Loucy (cell line): Measurements from ENCODE around the gene SFTA2.

ENCODE experiments used
- H2AFZ ChIP-seq: fragments of 200-600 bp; sonication (generic); 2 replicates; pipeline ENCODE4 v1.6.0; 2016; ENCODE audit warnings: antibody characterized with exemption, mild to moderate bottlenecking, low read length, moderate library complexity
- H3F3A ChIP-seq: fragments of 200-600 bp; 2 replicates; pipeline ENCODE4 v1.6.0; 2016; ENCODE audit warnings: antibody characterized with exemption, low read depth, mild to moderate bottlenecking
- H3K27me3 ChIP-seq: fragments of 200-600 bp; sonication (generic); 2 replicates; pipeline ENCODE4 v1.6.1; 2014; ENCODE audit warnings: low read length, mild to moderate bottlenecking; ENCODE audit not compliant: insufficient read depth, poor library complexity, severe bottlenecking
- H3K36me3 ChIP-seq: fragments of 200-600 bp; sonication (generic); 2 replicates; pipeline ENCODE4 v1.6.1; 2016; ENCODE audit warnings: low read length; ENCODE audit not compliant: insufficient read depth
- H3K4me1 ChIP-seq: fragments of 200-600 bp; sonication (generic); 2 replicates; pipeline ENCODE4 v1.5.1; 2014; ENCODE audit warnings: low read length, mild to moderate bottlenecking; ENCODE audit not compliant: insufficient read depth, poor library complexity, severe bottlenecking
- H3K4me2 ChIP-seq: fragments of 200-600 bp; sonication (generic); 2 replicates; pipeline ENCODE4 v1.6.0; 2014; ENCODE audit warnings: antibody characterized with exemption, low read length, low read depth, mild to moderate bottlenecking; ENCODE audit not compliant: poor library complexity, severe bottlenecking
- H3K4me3 ChIP-seq: fragments of 200-600 bp; sonication (generic); 2 replicates; pipeline ENCODE4 v1.5.1; 2014; ENCODE audit warnings: low read length, mild to moderate bottlenecking, mixed read lengths; ENCODE audit not compliant: poor library complexity, severe bottlenecking
- H3K79me2 ChIP-seq: fragments of 200-600 bp; sonication (generic); 2 replicates; pipeline ENCODE4 v1.6.1; 2014; ENCODE audit warnings: low read length; ENCODE audit not compliant: insufficient read depth
- H3K9ac ChIP-seq: fragments of 200-600 bp; sonication (generic); 2 replicates; pipeline ENCODE4 v1.6.0; 2014; ENCODE audit warnings: mild to moderate bottlenecking, low read depth, low read length, moderate library complexity; ENCODE audit not compliant: poor library complexity, severe bottlenecking
- H3K9me2 ChIP-seq: fragments of 200-600 bp; sonication (generic); replicated peaks from 2 replicates; pipeline ENCODE4 v1.6.1; 2016; ENCODE audit warnings: low read depth, low read length, mixed read lengths
- H3K9me3 ChIP-seq: fragments of 200-600 bp; sonication (generic); 2 replicates; pipeline ENCODE4 v1.6.1; 2014; ENCODE audit warnings: mild to moderate bottlenecking, antibody characterized with exemption, low read length, low read depth; ENCODE audit not compliant: insufficient read depth
- H4K20me1 ChIP-seq: fragments of 200-600 bp; sonication (generic); 2 replicates; pipeline ENCODE4 v1.6.0; 2014; ENCODE audit warnings: antibody characterized with exemption, low read length, mild to moderate bottlenecking; ENCODE audit not compliant: insufficient read depth, poor library complexity, severe bottlenecking
- EZH2phosphoT487 ChIP-seq: fragments of 200-600 bp; IDR thresholded peaks from 2 replicates; pipeline ENCODE4 v1.6.1; 2018; ENCODE audit warnings: antibody characterized with exemption, mild to moderate bottlenecking, moderate library complexity, borderline replicate concordance
- TF ChIP-seq, protein P1 (sequence below): fragments of 200-600 bp; sonication (generic); conservative IDR thresholded peaks from 2 replicates; pipeline ENCODE4 v1.5.1; 2014; ENCODE audit warnings: mild to moderate bottlenecking, antibody characterized with exemption, low read length

Gene SFTA2

DNA sequence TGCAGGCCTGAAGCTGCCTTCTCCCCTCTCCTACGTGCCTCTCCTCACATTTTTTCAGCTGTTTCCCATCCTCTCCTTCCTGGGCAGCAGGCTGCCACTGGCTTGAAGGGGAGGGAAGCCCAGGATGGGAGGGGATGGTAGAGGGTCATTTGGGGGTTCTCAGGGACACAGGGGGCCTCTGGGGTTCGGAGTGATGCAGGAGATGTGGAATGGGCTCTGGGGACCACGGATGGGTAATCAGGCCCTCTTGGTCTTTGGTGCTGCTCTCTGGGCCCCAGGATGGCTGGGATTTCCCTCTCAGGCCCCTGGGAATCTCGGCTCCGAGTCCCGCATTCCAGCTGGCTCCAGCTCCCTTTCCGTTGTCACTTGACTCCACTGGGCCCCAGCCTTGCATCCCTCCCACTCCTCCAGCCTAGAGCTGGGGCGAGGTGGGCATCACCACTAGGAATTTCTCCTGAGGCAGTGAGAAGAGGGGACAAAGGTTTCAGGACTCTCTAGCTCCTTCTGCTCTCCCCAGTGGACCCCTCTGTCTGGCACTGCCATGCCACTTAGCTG, 49.7 kb downstream of the SFTA2 start:
- no peak overlapping the region for H3K9ac ChIP-seq
- no peak overlapping the region for H3K4me2 ChIP-seq
- H3K27me3 ChIP-seq = peaks cover 14% of the 10 kb centered on the region
- no peaks in the 10 kb centered on the region for H3K9me3 ChIP-seq
- TF ChIP-seq EZH2phosphoT487 = no peak
- TF ChIP-seq, protein P1, sequence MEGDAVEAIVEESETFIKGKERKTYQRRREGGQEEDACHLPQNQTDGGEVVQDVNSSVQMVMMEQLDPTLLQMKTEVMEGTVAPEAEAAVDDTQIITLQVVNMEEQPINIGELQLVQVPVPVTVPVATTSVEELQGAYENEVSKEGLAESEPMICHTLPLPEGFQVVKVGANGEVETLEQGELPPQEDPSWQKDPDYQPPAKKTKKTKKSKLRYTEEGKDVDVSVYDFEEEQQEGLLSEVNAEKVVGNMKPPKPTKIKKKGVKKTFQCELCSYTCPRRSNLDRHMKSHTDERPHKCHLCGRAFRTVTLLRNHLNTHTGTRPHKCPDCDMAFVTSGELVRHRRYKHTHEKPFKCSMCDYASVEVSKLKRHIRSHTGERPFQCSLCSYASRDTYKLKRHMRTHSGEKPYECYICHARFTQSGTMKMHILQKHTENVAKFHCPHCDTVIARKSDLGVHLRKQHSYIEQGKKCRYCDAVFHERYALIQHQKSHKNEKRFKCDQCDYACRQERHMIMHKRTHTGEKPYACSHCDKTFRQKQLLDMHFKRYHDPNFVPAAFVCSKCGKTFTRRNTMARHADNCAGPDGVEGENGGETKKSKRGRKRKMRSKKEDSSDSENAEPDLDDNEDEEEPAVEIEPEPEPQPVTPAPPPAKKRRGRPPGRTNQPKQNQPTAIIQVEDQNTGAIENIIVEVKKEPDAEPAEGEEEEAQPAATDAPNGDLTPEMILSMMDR = no peak
- H4K20me1 ChIP-seq = no peaks in the 10 kb centered on the region
- no peak overlapping the region for H3K4me3 ChIP-seq
- no peak overlapping the region for H2AFZ ChIP-seq
- H3F3A ChIP-seq = no peaks in the 10 kb centered on the region
- H3K36me3 ChIP-seq = no peaks in the 10 kb centered on the region
- H3K4me1 ChIP-seq = peaks cover 4% of the 10 kb centered on the region
- H3K79me2 ChIP-seq = no peaks in the 10 kb centered on the region
- H3K9me2 ChIP-seq = no peaks in the 10 kb centered on the region

DNA sequence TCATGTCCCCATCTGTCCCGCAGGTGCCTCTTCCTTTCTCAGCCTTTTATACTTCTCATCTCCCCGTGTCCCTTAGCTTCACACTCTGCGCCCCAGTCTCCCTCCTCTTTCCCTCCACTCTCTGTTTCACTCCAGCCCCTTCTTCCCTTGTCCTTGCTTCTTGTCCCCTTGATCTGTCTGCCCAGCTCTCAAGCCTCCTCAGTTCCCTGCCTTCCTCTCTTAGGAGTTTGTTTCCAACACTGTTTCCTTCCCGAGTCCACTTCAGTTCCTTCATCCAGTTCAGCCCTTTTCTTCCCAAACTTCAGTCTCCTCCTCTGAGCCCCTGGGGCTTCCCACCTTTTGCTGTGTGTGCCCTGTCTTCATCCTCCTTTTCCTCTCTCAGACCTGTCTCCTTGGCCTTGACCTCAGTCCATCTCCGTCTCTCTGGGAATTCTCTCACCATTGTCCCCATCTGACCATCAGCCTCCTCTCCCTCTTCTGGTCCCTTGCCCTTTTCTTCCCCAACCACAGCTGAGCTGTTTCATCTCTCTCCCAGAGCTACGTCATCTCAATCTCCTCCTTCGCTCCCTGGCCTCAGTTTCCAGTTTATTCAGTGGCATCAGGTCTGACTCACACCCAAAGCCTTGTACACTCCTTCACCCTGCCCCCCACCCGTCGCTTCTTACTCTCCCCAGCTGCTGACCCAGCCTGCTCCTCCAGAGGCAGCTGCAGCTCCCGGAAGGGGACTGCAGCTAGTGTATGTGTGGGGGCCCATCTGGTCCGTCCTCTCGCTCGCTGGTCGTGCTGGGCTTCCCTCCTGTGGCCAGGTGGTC, 50.4 kb downstream of the SFTA2 start:
- Histone ChIP-seq H3K9ac (no peak overlapping the region), H3K4me1 (peaks cover 4% of the 10 kb centered on the region), H3K4me3 (no peak overlapping the region), H3K9me3 (no peaks in the 10 kb centered on the region), H3F3A (no peaks in the 10 kb centered on the region), H3K4me2 (no peak overlapping the region), H3K9me2 (no peaks in the 10 kb centered on the region), H3K36me3 (no peaks in the 10 kb centered on the region), H2AFZ (no peak overlapping the region), H3K27me3 (peaks cover 14% of the 10 kb centered on the region), H3K79me2 (no peaks in the 10 kb centered on the region), H4K20me1 (no peaks in the 10 kb centered on the region)
- no peak for TF ChIP-seq EZH2phosphoT487
- TF ChIP-seq, protein P1 = no peak
